GM19328 (cell line): ENCODE results near the gene MOCOS.
A peak's percentile ranks its signal among the peaks of the same experiment; 100 is the strongest.

ENCODE experiments used
- ATAC-seq: cut with Tn5 transposase; IDR thresholded peaks from one replicate; pipeline ENCODE4 v1.9.1; 2021; ENCODE audit warnings: mild to moderate bottlenecking, moderate library complexity; ENCODE audit not compliant: unreplicated experiment

The MOCOS gene

DNA sequence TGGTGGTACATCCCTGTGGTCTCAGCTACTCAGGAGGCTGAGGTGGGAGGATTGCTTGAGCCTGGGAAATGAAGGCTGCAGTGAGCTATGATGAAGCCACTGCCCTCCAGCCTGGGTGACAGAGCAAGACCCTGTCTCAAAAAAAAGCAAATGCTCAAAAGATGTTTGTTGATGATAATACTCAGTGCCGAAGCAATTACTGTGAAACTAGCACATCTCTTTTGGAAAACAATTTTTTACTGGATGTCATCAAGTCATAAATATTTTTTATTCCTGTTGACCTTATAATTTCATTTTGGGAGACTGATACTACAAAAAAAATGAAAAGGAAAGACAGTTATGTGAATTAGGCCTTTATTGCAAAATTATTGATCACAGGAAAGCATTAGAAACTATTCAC lies 75.7 kb downstream of the MOCOS start:
- no peak for ATAC-seq

GRCh38 chr18:36264283-36264682 lies 77.0 kb downstream of the MOCOS start:
- ATAC-seq, result no peak

DNA sequence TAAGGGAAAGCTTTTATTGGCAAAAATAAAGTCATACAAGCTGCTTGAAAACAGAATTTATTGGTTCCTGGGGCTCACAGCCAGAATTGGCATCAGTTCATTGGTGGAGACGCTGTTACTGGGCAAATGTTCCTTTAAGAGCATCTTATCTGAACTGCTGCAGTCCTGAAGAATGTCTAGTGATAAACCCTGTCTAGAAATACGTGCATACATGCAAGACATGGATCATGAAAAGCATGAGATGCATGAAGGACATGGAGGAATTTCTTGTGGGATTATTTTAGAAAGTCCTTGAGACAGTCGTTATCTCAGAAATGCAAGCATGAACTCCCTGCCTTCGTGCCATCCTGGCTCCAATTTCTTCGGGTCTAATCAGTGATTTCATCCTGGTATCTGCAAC lies 77.7 kb downstream of the MOCOS start:
- no peak for ATAC-seq

DNA sequence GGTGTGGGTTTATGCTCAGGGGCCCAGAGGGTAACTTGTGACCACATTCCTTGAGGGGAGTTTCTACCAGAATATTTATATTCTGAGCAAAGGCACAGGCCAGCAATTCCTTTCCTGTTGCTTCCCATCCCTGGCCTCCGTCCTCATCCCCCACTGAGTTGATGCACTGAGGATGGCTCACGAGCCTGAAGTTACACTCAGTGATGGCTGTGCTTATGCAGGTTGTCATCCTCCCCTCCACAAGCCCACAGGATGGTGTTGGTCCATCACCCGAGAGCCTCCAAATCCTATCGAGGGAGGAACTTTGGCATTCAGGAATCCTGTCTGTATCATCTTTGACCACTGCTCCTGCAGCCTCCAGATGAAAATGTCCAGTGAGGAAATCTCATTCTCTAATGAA lies 81.9 kb downstream of the MOCOS start:
- ATAC-seq, result no peak

DNA sequence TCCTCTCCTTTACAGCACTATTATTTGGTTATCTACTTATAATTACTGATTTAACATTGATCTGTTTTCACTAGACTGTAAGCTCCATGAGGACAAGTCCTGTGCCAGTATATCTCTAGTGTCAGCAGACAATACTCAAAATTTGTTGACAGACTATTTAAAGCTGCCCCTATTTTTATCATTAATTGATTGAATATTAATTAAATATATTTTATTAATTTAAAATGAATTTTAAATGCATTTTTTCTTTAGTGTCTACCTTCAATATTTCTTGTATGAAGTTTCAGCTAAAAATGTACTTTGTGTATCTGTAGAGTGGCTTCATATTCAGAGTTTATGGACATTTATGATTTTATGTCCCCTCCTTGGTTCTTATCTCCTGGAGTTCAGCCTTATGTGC lies 83.9 kb downstream of the MOCOS start:
- no peak for ATAC-seq

DNA sequence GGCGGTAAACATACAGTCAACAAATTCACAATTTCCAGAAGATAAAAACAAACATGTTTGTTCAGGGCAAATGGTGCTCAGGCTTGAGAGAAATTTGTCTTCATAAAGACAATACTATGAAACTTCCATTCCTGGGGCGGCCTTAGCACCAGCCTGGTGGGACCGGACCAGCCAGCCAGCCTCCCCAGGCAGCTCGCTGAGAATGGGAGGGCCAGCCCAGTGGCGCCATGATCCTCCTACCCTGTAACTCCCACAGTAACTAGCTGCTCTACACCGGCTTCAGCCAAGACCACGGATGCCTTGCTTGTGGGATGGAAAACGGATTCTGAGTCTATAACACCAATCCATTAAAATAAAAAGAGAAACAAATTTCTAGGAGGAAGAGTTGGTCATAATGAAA lies 86.0 kb downstream of the MOCOS start:
- ATAC-seq, result no peak

- ATAC-seq, result no peak
Measured at GRCh38 chr18:36274083-36274715, 86.9 kb downstream of the MOCOS start.

GRCh38 chr18:36275561-36275960 lies 88.3 kb downstream of the MOCOS start:
- ATAC-seq, result no peak

DNA sequence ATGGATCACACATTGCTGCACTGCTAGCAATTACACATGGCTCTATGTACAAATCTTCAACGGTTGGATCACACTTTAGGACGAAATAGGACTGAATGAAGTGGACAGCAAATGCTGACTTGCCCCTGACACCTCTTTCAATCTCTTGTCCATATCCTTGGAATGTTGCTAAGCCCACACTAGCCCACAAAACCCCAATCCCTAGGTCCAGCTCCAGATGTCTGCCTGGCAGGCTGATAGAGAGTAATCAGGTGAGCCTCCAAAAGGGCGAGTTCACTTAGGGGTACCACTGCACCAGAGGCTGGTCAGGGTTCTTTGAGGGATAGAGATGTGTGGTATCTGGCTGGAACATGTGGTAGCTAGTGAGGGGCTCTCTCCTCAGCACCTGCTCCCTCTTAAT lies 91.7 kb downstream of the MOCOS start:
- ATAC-seq, result no peak

DNA sequence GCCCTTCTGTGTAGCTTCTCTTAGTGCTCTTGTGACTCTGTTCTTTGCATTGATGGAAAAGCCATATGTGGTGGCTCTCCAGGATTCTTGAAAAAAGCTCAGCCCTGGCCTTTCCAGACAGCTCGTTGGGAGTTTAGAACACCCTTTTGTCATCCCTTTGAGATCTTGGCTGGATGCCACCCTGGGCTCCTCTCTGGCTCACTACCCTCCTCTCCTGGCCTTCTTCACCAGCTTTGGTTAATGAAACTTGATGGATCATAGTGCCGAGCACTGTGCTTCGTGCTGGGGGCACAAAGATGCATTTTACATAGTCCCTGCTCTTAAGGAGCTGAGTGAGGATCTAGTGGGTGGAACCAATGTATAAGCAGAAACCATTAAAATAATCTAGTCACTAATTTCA lies 94.6 kb downstream of the MOCOS start:
- ATAC-seq, result no peak

GRCh38 chr18:36283448-36283847 lies 96.2 kb downstream of the MOCOS start:
- no peak for ATAC-seq

- no peak for ATAC-seq
Measured at GRCh38 chr18:36284268-36284667, 97.0 kb downstream of the MOCOS start.

GRCh38 chr18:36284671-36285295 lies 97.5 kb downstream of the MOCOS start:
- ATAC-seq, result no peak

- ATAC-seq, result no peak
Measured at GRCh38 chr18:36287653-36288052, 100.4 kb downstream of the MOCOS start.

DNA sequence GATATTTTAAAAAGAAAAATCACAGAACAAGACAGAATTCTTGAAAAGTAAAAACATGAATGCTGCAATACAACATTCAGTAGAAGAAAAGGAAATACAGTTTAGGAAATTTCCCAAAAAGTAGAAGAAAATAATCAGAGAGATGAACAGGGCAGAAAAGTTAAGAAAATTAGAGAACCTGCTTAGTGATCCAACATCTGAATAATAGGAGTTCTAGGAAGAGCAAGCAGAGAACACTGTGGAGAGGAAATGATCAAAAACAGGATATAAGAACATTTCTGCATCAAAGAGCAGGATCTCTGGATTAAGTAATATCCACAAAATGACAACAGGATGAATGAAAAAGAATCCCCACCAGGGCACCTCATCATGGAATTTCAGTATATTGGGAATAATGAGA lies 101.4 kb downstream of the MOCOS start:
- ATAC-seq, result no peak

DNA sequence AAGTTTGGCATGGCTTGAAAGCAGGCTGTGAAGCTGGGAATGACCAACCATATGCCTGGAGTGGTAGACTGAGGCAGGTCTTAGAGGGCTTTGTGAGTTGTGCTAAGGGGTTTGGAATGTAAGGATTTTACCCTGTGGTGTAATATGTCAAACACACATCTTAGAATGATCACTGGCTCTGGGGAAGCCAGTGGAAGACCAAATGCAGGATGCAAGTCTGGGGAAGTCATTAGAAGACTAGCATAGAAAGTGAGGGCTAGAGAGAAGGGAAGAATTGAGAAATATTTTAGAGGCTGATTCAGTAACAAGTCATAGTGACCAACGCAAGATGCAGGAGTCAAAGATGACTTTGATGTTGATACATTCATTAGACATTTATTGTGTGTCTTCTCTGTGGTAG lies 106.7 kb downstream of the MOCOS start:
- no peak for ATAC-seq

DNA sequence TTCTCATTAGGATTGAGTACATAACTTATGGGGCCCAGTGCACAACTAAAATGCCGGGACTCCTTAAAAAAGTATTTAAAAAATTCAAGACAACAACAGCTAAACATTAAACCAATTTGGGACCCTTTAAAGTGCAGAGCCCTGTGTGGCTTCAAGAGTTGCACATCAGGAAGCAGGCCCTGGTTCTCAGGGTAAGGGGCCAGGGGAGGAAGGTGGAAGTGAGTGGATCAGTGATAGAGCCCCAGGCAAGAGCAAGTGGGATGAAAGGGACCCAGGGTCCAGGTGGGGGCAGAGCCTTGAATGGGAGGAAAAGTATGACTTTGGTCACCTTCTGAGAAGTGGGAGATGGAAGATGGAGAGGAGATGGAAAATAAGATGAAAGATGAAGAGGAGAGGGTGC lies 107.9 kb downstream of the MOCOS start:
- no peak for ATAC-seq

DNA sequence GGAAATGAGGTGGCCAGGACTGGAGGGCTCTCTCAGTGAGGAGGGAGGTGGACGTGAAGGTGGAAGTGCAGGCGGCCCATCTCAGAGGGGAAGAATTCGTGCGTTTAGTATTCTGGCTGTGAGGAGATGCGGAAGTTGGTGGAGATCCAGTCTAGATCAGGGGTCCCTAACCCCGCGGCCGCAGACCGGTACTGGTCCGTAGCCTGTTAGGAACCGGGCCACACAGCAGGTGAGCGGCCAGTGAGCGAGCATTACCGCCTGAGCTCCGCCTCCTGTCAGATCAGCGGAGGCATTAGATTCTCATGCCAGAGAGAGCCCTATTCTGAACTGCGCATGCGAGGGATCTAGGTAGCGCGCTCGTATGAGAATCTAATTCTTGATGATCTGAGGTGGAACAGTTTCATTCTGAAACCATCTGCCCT lies 108.6 kb downstream of the MOCOS start:
- no peak for ATAC-seq

- ATAC-seq, result peak; percentile 10
Measured at GRCh38 chr18:36296650-36297416, 109.5 kb downstream of the MOCOS start.

- ATAC-seq, result peak; percentile 63
Measured at GRCh38 chr18:36297417-36298125, 110.3 kb downstream of the MOCOS start, which contains the start of gene FHOD3. FHOD3 (plus strand) TSS chr18:36297713; CDS start chr18:36297836, 123 bp downstream.

GRCh38 chr18:36298126-36298741 lies 110.9 kb downstream of the MOCOS start:
- ATAC-seq, result peak; percentile 24
